ENCODE measurements around the gene NHSL1.
A peak's percentile ranks its signal among the peaks of the same experiment; 100 is the strongest.

The NHSL1 gene

DNA sequence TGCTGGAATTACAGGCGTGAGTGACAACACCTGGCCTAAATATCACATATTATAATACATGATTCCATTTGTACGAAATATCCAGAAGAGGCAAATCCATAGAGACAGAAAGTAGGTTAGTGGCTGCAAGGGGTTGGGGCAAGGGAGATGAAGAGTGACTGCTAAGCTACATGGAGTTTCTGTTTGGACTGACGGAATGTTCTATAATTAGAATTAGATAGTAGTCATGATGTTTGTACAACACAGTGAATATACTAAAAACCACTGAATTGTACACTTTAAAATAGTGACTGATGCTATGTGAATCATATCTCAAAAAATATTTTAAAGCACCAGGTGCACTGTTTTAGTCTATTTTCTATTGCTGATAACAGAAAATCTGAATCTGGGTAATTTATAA, 99.0 kb downstream of the NHSL1 start:
- no peak for DNase-seq

DNA sequence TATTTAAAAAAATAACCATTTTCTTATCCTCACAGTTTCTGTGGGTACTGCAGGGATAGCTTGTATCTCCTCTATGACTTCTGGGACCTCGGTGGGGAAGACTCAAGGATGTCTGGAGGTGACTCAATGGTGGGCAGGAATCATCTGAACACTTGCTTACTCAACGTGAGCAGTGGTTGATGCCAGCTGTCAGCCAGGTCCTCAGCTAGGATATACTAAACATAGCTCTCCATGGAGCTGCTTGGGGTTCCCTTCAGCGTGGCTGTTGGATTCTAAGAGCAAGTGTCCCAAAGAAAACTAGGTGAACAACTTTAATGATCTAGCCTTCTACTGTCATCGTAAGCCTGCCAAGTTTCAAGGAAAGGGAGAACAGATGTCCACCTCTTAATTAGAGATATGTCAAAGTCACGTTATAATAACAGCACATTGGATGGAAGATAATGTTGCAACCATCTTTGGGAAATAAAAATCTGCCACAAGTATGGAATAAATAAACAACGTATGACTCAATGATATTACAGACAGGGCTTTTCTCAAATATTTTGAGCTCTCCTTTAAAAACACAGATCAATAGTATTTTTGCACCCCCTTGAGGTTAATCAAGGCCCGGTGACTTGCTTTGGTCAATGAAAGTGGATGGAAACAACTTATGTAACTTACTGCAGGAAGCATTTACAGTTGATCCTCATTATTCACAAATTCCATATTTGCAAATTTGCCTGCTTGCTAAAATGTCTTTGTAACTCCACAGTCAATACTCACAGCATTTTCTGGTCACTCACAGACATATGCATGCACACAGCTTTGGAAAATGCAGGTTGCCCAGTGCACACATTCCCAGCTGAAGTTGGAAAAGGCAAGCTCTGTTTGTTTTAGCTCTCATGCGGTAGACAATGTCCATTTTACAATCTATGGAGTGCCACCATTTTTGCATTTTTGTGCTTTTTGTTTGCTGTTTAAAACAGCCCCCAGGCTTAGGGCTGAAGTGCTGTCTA, 101.9 kb downstream of the NHSL1 start:
- no peak for DNase-seq

GRCh38 chr6:138396709-138397108, 102.6 kb downstream of the NHSL1 start:
- DNase-seq, result no peak

- no peak for DNase-seq
Measured at GRCh38 chr6:138393871-138394783, 105.2 kb downstream of the NHSL1 start.

GRCh38 chr6:138389551-138389950, 109.7 kb downstream of the NHSL1 start:
- DNase-seq, result no peak

- peak; percentile 33 for DNase-seq
Measured at GRCh38 chr6:138387577-138388368, 111.5 kb downstream of the NHSL1 start.

GRCh38 chr6:138386897-138387296, 112.4 kb downstream of the NHSL1 start:
- no peak for DNase-seq

GRCh38 chr6:138383776-138384175, 115.5 kb downstream of the NHSL1 start:
- DNase-seq, result no peak

GRCh38 chr6:138382498-138383265, 116.6 kb downstream of the NHSL1 start:
- DNase-seq, result no peak

DNA sequence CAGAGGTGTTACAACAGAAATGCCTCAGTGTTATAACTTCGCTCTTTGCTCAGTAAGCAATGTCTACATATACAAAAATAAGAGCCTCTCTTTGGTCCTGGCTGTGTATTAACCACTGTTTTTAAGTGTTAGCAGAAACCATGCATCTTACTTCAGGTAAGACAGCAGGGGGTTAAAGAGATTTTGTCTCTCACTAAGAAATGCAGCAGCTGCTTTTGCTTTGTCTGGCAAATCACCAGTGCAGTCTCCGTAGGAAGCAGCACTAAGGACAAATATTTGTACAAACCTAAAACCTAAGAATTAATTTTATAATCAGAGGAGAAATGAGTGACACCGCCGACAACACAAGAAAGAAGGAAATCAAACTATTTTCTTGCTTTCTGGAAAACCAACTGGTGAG, 120.8 kb downstream of the NHSL1 start:
- DNase-seq, result no peak

DNA sequence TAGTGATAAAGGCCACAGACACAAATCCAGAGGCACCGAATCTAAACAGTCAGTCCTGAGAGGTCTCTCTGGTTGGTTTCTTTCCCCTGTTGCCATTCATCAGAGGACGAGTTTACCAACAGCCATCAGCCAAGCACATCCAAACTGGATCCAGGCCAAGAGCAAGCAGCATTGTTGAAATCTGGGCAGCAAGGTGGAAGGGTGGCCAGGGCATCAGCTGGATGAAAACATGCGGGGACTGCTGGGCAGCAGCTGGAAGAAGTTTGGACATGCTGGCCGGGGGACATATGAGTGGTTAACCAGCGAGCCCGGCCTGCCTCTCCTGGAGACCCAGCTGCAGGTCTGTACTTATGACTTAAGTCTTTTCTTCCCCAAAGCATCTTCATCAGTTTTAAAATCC, 121.5 kb downstream of the NHSL1 start, which contains the start of gene SMIM28:
Gene SMIM28, plus strand, starts transcription at position 62 of the 400 bp plus-strand sequence. Its CDS starts 168 bp downstream, at position 230.
- DNase-seq, result no peak

- no peak for DNase-seq
Measured at GRCh38 chr6:138377042-138377441, 122.3 kb downstream of the NHSL1 start.

- no peak for DNase-seq
Measured at GRCh38 chr6:138374815-138375214, 124.5 kb downstream of the NHSL1 start.

GRCh38 chr6:138374230-138374629, 125.1 kb downstream of the NHSL1 start:
- no peak for DNase-seq

- DNase-seq, result no peak
Measured at GRCh38 chr6:138372711-138373463, 126.4 kb downstream of the NHSL1 start.

Data from NCI-H1436 (cell line).